Measurements from ENCODE around the gene USF2. TPM values are rescaled to one million over a fixed set of nuclear protein-coding genes. Genes with fewer than 3 reads are reported as not detected.

The USF2 gene
- polyA plus RNA-seq, 1 donor (not counting 4 experiments of a cell fraction or from before 2014, with no cell fraction given) = 53.8 TPM

DNA sequence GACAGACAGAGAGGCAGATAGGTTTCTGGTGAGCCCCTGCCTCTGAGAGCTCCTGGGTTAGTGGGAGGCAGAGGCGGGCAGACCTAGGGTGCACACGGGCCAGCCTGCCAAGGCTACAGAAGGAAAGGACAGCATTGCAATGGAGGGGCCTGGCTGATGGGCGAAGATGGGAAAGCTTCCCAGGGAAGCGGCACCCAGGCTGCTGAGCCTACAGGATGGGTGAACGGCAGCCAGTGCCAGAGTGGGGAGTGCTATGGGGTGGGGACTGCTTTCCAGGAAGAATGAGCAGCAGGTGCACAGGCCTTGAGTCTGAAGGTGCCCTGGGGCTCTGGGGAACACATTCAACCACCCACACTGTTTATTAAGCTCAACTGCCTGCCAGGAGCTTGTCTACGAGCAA is 22.5 kb downstream of the USF2 start:
- dilution Hi-C loops (cut with MboI; ENCODE audit: extremely low pct_ligation_motif_present, low sequenced_read_pairs) = no loop called here
- no peak for TF ChIP-seq EZH2 (IDR thresholded peaks at IDR 0.05; ENCODE audit: low read length)
- TF ChIP-seq, protein P1, sequence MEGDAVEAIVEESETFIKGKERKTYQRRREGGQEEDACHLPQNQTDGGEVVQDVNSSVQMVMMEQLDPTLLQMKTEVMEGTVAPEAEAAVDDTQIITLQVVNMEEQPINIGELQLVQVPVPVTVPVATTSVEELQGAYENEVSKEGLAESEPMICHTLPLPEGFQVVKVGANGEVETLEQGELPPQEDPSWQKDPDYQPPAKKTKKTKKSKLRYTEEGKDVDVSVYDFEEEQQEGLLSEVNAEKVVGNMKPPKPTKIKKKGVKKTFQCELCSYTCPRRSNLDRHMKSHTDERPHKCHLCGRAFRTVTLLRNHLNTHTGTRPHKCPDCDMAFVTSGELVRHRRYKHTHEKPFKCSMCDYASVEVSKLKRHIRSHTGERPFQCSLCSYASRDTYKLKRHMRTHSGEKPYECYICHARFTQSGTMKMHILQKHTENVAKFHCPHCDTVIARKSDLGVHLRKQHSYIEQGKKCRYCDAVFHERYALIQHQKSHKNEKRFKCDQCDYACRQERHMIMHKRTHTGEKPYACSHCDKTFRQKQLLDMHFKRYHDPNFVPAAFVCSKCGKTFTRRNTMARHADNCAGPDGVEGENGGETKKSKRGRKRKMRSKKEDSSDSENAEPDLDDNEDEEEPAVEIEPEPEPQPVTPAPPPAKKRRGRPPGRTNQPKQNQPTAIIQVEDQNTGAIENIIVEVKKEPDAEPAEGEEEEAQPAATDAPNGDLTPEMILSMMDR (optimal IDR thresholded peaks at IDR 0.05 in 1 of 3, IDR thresholded peaks at IDR 0.05 in 1 of 3, conservative IDR thresholded peaks at IDR 0.05 in 1 of 3; ENCODE audit: extremely low read depth in 1 of 3, insufficient read depth in 2 of 3, low read length in 3 of 3) = no peak
- no peaks in the 10 kb centered on the region for H3K4me1 ChIP-seq (ENCODE audit: control insufficient read depth, extremely low read depth, insufficient read depth, low read length)

GRCh38 chr19:35291916-35292315 is 23.2 kb downstream of the USF2 start, which contains the start of gene MAG:
Gene MAG (plus strand): TSS chr19:35292161. CDS start chr19:35295409, 3,248 bp downstream.
- Histone ChIP-seq H3K9me1 (ENCODE audit: control insufficient read depth, extremely low read depth, insufficient read depth, low read length) (no peaks in the 10 kb centered on the region), H3K4me2 (ENCODE audit: control insufficient read depth, extremely low read depth, insufficient read depth, low read depth, low read length) (no peak within 1 kb of the TSS), H3K9ac (ENCODE audit: control insufficient read depth, extremely low read depth, insufficient read depth, low read length) (no peak within 1 kb of the TSS), H3K27ac (ENCODE audit: control insufficient read depth, insufficient read depth, low read length) (no peak within 1 kb of the TSS), H3K36me3 (ENCODE audit: control insufficient read depth in 2 of 2, extremely low read depth in 1 of 2, insufficient read depth in 2 of 2, low read length in 2 of 2) (no peaks in the 10 kb centered on the region), H3K4me1 (ENCODE audit: control insufficient read depth, extremely low read depth, insufficient read depth, low read length) (no peaks in the 10 kb centered on the region), H4K20me1 (ENCODE audit: control insufficient read depth, extremely low read depth, insufficient read depth, low read length) (no peaks in the 10 kb centered on the region), H3K4me3 (ENCODE audit: control insufficient read depth in 2 of 3, extremely low read depth in 1 of 3, insufficient read depth in 2 of 3, low read depth in 1 of 3, low read length in 3 of 3) (no peak within 1 kb of the TSS), H3K79me2 (ENCODE audit: control insufficient read depth, insufficient read depth, low read length) (no peaks in the 10 kb centered on the region), H2AFZ (ENCODE audit: control insufficient read depth, low read length) (no peak within 1 kb of the TSS), H3K9me3 (ENCODE audit: control insufficient read depth, low read depth, low read length) (no peaks in the 10 kb centered on the region), H3K27me3 (ENCODE audit: control insufficient read depth, extremely low read depth, insufficient read depth, low read length) (peaks cover 51% of the 10 kb centered on the region)
- DNase-seq (ENCODE audit: low read depth, low spot score) (no peak), FAIRE-seq (no peak)
- dilution Hi-C loops (cut with MboI; ENCODE audit: extremely low pct_ligation_motif_present, low sequenced_read_pairs) = no loop called here
- TF ChIP-seq, protein P1 (optimal IDR thresholded peaks at IDR 0.05 in 1 of 3, IDR thresholded peaks at IDR 0.05 in 1 of 3, conservative IDR thresholded peaks at IDR 0.05 in 1 of 3; ENCODE audit: extremely low read depth in 1 of 3, insufficient read depth in 2 of 3, low read length in 3 of 3) = no peak
- no peak for TF ChIP-seq EZH2 (IDR thresholded peaks at IDR 0.05; ENCODE audit: low read length)

More for the DNA sequence above, 22.5 kb downstream of the USF2 start:
- DNase-seq (ENCODE audit: low read depth, low spot score) (no peak), FAIRE-seq (no peak)
- no peaks in the 10 kb centered on the region for H3K9me3 ChIP-seq (ENCODE audit: control insufficient read depth, low read depth, low read length)
- no peaks in the 10 kb centered on the region for H3K36me3 ChIP-seq (ENCODE audit: control insufficient read depth in 2 of 2, extremely low read depth in 1 of 2, insufficient read depth in 2 of 2, low read length in 2 of 2)
- no peaks in the 10 kb centered on the region for H3K79me2 ChIP-seq (ENCODE audit: control insufficient read depth, insufficient read depth, low read length)
- H3K9ac ChIP-seq (ENCODE audit: control insufficient read depth, extremely low read depth, insufficient read depth, low read length) = no peak overlapping the region
- peaks cover 50% of the 10 kb centered on the region for H3K27me3 ChIP-seq (ENCODE audit: control insufficient read depth, extremely low read depth, insufficient read depth, low read length)
- no peak overlapping the region for H3K4me3 ChIP-seq (ENCODE audit: control insufficient read depth in 2 of 3, extremely low read depth in 1 of 3, insufficient read depth in 2 of 3, low read depth in 1 of 3, low read length in 3 of 3)
- no peak overlapping the region for H2AFZ ChIP-seq (ENCODE audit: control insufficient read depth, low read length)
- H3K4me2 ChIP-seq (ENCODE audit: control insufficient read depth, extremely low read depth, insufficient read depth, low read depth, low read length) = no peak overlapping the region
- H3K9me1 ChIP-seq (ENCODE audit: control insufficient read depth, extremely low read depth, insufficient read depth, low read length) = no peaks in the 10 kb centered on the region
- H3K27ac ChIP-seq (ENCODE audit: control insufficient read depth, insufficient read depth, low read length) = no peak overlapping the region
- no peaks in the 10 kb centered on the region for H4K20me1 ChIP-seq (ENCODE audit: control insufficient read depth, extremely low read depth, insufficient read depth, low read length)

Measured in keratinocyte (primary cell).